SK-N-MC (cell line): ENCODE data around the gene SEC14L1.

Experiments
- EZH2 ChIP-seq: fragments of 200-600 bp; sonication (generic); IDR thresholded peaks from one replicate; pipeline ENCODE4 v1.6.1; 2017; ENCODE audit warnings: antibody characterized with exemption
- POLR2AphosphoS5 ChIP-seq: IDR thresholded peaks from 2 replicates; pipeline ENCODE4 v1.6.1; 2012; ENCODE audit warnings: mild to moderate bottlenecking, low read depth, low read length, borderline replicate concordance

DNA sequence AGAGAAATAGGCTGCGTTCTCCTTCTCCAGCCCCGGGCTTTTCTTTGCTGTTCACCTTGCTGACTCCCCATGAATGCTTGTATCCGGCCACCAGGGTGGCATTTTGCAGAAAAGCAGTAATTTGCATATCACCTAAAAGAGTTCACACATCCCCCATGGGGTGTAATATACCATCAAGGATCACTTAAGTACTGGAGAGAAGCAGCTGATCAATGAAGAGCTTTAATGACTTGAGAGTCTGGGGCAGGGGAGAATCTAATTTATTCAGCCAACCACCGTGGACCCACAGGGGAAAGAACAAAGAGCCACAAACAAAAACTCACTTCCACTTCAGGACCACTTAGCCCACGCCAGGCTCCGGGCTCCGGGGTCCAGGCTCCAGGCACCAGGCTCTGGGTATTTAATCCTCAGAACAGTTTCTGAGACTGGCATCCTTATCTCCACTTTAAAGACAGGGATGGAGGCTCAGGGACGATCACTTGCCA, 33.9 kb upstream of the SEC14L1 start:
- TF ChIP-seq EZH2 (no peak), POLR2AphosphoS5 (no peak)
